ENCODE results near the gene MRPS24. TPM values are rescaled to one million over a fixed set of nuclear protein-coding genes. Genes with fewer than 3 reads are reported as not detected.
A peak's percentile ranks its signal among the peaks of the same experiment; 100 is the strongest.

MRPS24 gene
- total RNA-seq, 2 donors from 2014 or later: 42.3 to 50.4 TPM

- no peak for ATAC-seq
- Mint-ChIP-seq H3K4me3 (no peak overlapping the region), H3K4me1 (peaks cover 13% of the 10 kb centered on the region), H3K36me3 (ENCODE audit: low read depth) (peaks cover 3% of the 10 kb centered on the region), H3K27me3 (no peaks in the 10 kb centered on the region), H3K27ac (peak overlapping the region; percentile 59)
- H3K9me3 ChIP-seq (ENCODE audit: control insufficient read depth, low read length, poor library complexity, severe bottlenecking): no peaks in the 10 kb centered on the region
- DNase-seq: no peak
Measured at GRCh38 chr7:43871064-43871463, 1.7 kb upstream of the MRPS24 start.

- H3K4me1 Mint-ChIP-seq: peaks cover 13% of the 10 kb centered on the region
- H3K27ac Mint-ChIP-seq: no peak overlapping the region
- no peaks in the 10 kb centered on the region for H3K9me3 ChIP-seq (ENCODE audit: control insufficient read depth, low read length, poor library complexity, severe bottlenecking)
- H3K4me3 Mint-ChIP-seq: peak overlapping the region; percentile 91
- ATAC-seq (no peak), DNase-seq (no peak)
- no peaks in the 10 kb centered on the region for H3K27me3 Mint-ChIP-seq
- peaks cover 4% of the 10 kb centered on the region for H3K36me3 Mint-ChIP-seq (ENCODE audit: low read depth)
Measured at GRCh38 chr7:43870316-43870715, 999 bp upstream of the MRPS24 start.

GRCh38 chr7:43869867-43870240 lies 537 bp upstream of the MRPS24 start:
- no peaks in the 10 kb centered on the region for H3K27me3 Mint-ChIP-seq
- H3K9me3 ChIP-seq (ENCODE audit: control insufficient read depth, low read length, poor library complexity, severe bottlenecking): no peaks in the 10 kb centered on the region
- H3K4me3 Mint-ChIP-seq: peak overlapping the region; percentile 91
- peaks cover 5% of the 10 kb centered on the region for H3K36me3 Mint-ChIP-seq (ENCODE audit: low read depth)
- H3K4me1 Mint-ChIP-seq: peaks cover 13% of the 10 kb centered on the region
- ATAC-seq (peak; percentile 1), DNase-seq (no peak)
- peak overlapping the region; percentile 94 for H3K27ac Mint-ChIP-seq

GRCh38 chr7:43868681-43869005 lies 674 bp downstream of the MRPS24 start:
- no peak for ATAC-seq
- H3K27me3 Mint-ChIP-seq: no peaks in the 10 kb centered on the region
- peaks cover 7% of the 10 kb centered on the region for H3K36me3 Mint-ChIP-seq (ENCODE audit: low read depth)
- H3K4me1 Mint-ChIP-seq: peaks cover 13% of the 10 kb centered on the region
- peak overlapping the region; percentile 94 for H3K27ac Mint-ChIP-seq
- DNase-seq: no peak
- peak overlapping the region; percentile 91 for H3K4me3 Mint-ChIP-seq
- H3K9me3 ChIP-seq (ENCODE audit: control insufficient read depth, low read length, poor library complexity, severe bottlenecking): no peaks in the 10 kb centered on the region

- H3K9me3 ChIP-seq (ENCODE audit: control insufficient read depth, low read length, poor library complexity, severe bottlenecking): no peaks in the 10 kb centered on the region
- Mint-ChIP-seq H3K36me3 (ENCODE audit: low read depth) (peaks cover 7% of the 10 kb centered on the region), H3K27me3 (no peaks in the 10 kb centered on the region), H3K27ac (peak overlapping the region; percentile 94), H3K4me1 (peaks cover 13% of the 10 kb centered on the region), H3K4me3 (peak overlapping the region; percentile 91)
- no peak for ATAC-seq
- no peak for DNase-seq
Measured at GRCh38 chr7:43868181-43868580, 1.1 kb downstream of the MRPS24 start.

GRCh38 chr7:43865277-43865676 lies 4.0 kb downstream of the MRPS24 start:
- H3K27me3 Mint-ChIP-seq: no peaks in the 10 kb centered on the region
- no peak overlapping the region for H3K27ac Mint-ChIP-seq
- peaks cover 13% of the 10 kb centered on the region for H3K4me1 Mint-ChIP-seq
- no peaks in the 10 kb centered on the region for H3K9me3 ChIP-seq (ENCODE audit: control insufficient read depth, low read length, poor library complexity, severe bottlenecking)
- no peak overlapping the region for H3K4me3 Mint-ChIP-seq
- DNase-seq (no peak), ATAC-seq (no peak)
- H3K36me3 Mint-ChIP-seq (ENCODE audit: low read depth): peaks cover 7% of the 10 kb centered on the region

GRCh38 chr7:43864126-43864525 lies 5.2 kb downstream of the MRPS24 start:
- Mint-ChIP-seq H3K4me1 (peaks cover 8% of the 10 kb centered on the region), H3K27me3 (no peaks in the 10 kb centered on the region), H3K4me3 (no peak overlapping the region), H3K27ac (no peak overlapping the region), H3K36me3 (ENCODE audit: low read depth) (peaks cover 7% of the 10 kb centered on the region)
- H3K9me3 ChIP-seq (ENCODE audit: control insufficient read depth, low read length, poor library complexity, severe bottlenecking): no peaks in the 10 kb centered on the region
- ATAC-seq: no peak
- no peak for DNase-seq

- Mint-ChIP-seq H3K27me3 (peaks cover 4% of the 10 kb centered on the region), H3K4me3 (no peak overlapping the region), H3K27ac (no peak overlapping the region), H3K4me1 (no peaks in the 10 kb centered on the region), H3K36me3 (ENCODE audit: low read depth) (no peaks in the 10 kb centered on the region)
- DNase-seq: no peak
- no peaks in the 10 kb centered on the region for H3K9me3 ChIP-seq (ENCODE audit: control insufficient read depth, low read length, poor library complexity, severe bottlenecking)
- no peak for ATAC-seq
Measured at GRCh38 chr7:43856996-43857395, 12.3 kb downstream of the MRPS24 start.

- Mint-ChIP-seq H3K4me1 (no peaks in the 10 kb centered on the region), H3K27me3 (peaks cover 4% of the 10 kb centered on the region), H3K36me3 (ENCODE audit: low read depth) (no peaks in the 10 kb centered on the region), H3K4me3 (no peak overlapping the region), H3K27ac (no peak overlapping the region)
- no peak for ATAC-seq
- DNase-seq: no peak
- H3K9me3 ChIP-seq (ENCODE audit: control insufficient read depth, low read length, poor library complexity, severe bottlenecking): no peaks in the 10 kb centered on the region
Measured at GRCh38 chr7:43856316-43856715, 13.0 kb downstream of the MRPS24 start.

GRCh38 chr7:43855176-43855575 lies 14.1 kb downstream of the MRPS24 start:
- Mint-ChIP-seq H3K4me3 (no peak overlapping the region), H3K36me3 (ENCODE audit: low read depth) (no peaks in the 10 kb centered on the region), H3K4me1 (peaks cover 3% of the 10 kb centered on the region), H3K27me3 (peaks cover 4% of the 10 kb centered on the region), H3K27ac (no peak overlapping the region)
- no peaks in the 10 kb centered on the region for H3K9me3 ChIP-seq (ENCODE audit: control insufficient read depth, low read length, poor library complexity, severe bottlenecking)
- ATAC-seq (no peak), DNase-seq (no peak)

- ATAC-seq (no peak), DNase-seq (no peak)
- Mint-ChIP-seq H3K4me3 (no peak overlapping the region), H3K27ac (no peak overlapping the region), H3K27me3 (peaks cover 4% of the 10 kb centered on the region), H3K36me3 (ENCODE audit: low read depth) (no peaks in the 10 kb centered on the region), H3K4me1 (peaks cover 3% of the 10 kb centered on the region)
- no peaks in the 10 kb centered on the region for H3K9me3 ChIP-seq (ENCODE audit: control insufficient read depth, low read length, poor library complexity, severe bottlenecking)
Measured at GRCh38 chr7:43851805-43852204, 17.5 kb downstream of the MRPS24 start.

GRCh38 chr7:43850348-43851116 lies 18.8 kb downstream of the MRPS24 start:
- H3K27ac Mint-ChIP-seq: no peak overlapping the region
- no peaks in the 10 kb centered on the region for H3K9me3 ChIP-seq (ENCODE audit: control insufficient read depth, low read length, poor library complexity, severe bottlenecking)
- ATAC-seq (no peak), DNase-seq (no peak)
- peaks cover 3% of the 10 kb centered on the region for H3K4me1 Mint-ChIP-seq
- no peaks in the 10 kb centered on the region for H3K36me3 Mint-ChIP-seq (ENCODE audit: low read depth)
- H3K4me3 Mint-ChIP-seq: no peak overlapping the region
- peaks cover 9% of the 10 kb centered on the region for H3K27me3 Mint-ChIP-seq

GRCh38 chr7:43849047-43849446 lies 20.3 kb downstream of the MRPS24 start:
- Mint-ChIP-seq H3K4me3 (no peak overlapping the region), H3K27me3 (peaks cover 9% of the 10 kb centered on the region), H3K4me1 (peaks cover 3% of the 10 kb centered on the region), H3K27ac (no peak overlapping the region), H3K36me3 (ENCODE audit: low read depth) (no peaks in the 10 kb centered on the region)
- no peak for DNase-seq
- ATAC-seq: no peak
- H3K9me3 ChIP-seq (ENCODE audit: control insufficient read depth, low read length, poor library complexity, severe bottlenecking): no peaks in the 10 kb centered on the region

- H3K9me3 ChIP-seq (ENCODE audit: control insufficient read depth, low read length, poor library complexity, severe bottlenecking): no peaks in the 10 kb centered on the region
- Mint-ChIP-seq H3K4me3 (no peak overlapping the region), H3K36me3 (ENCODE audit: low read depth) (no peaks in the 10 kb centered on the region), H3K4me1 (peaks cover 3% of the 10 kb centered on the region), H3K27me3 (peaks cover 15% of the 10 kb centered on the region), H3K27ac (no peak overlapping the region)
- ATAC-seq: no peak
- DNase-seq: no peak
Measured at GRCh38 chr7:43847496-43847895, 21.8 kb downstream of the MRPS24 start.

Measured in T-helper 17 cell (primary cell).